Measurements from ENCODE around the gene ABLIM2.

- TF ChIP-seq EZH2 (optimal IDR thresholded peaks at IDR 0.05; ENCODE audit: low read depth, low read length) (no peak), CTCF (IDR thresholded peaks at IDR 0.05; ENCODE audit: low read length) (no peak), EZH2phosphoT487 (IDR thresholded peaks at IDR 0.05; ENCODE audit: low read length) (no peak)
Observed at GRCh38 chr4:8122746-8123145, 35.9 kb downstream of the ABLIM2 start.
